Inflammatory macrophage treated with lipopolysaccharide for 4 hours (primary cell): Measurements from ENCODE around the gene CTDP1.

Experiments
- DNase-seq: peaks from one replicate; pipeline ENCODE4 v3.0.0-alpha.2; 2020

The CTDP1 gene

GRCh38 chr18:79787527-79787864, 107.9 kb downstream of the CTDP1 start:
- DNase-seq, result no peak

- DNase-seq, result no peak
These were observed 108.5 kb downstream of the CTDP1 start for GRCh38 chr18:79787865-79788733.

- no peak for DNase-seq
These were observed 109.1 kb downstream of the CTDP1 start for GRCh38 chr18:79788734-79789085.

- DNase-seq, result no peak
These were observed 109.7 kb downstream of the CTDP1 start for GRCh38 chr18:79789091-79789891.

GRCh38 chr18:79789901-79790890, 110.6 kb downstream of the CTDP1 start:
- DNase-seq, result no peak

GRCh38 chr18:79790996-79791972, 111.7 kb downstream of the CTDP1 start:
- DNase-seq, result peak; percentile 79

GRCh38 chr18:79792096-79792987, 112.7 kb downstream of the CTDP1 start:
- no peak for DNase-seq

- DNase-seq, result peak; percentile 72
These were observed 113.4 kb downstream of the CTDP1 start for GRCh38 chr18:79792988-79793355.

- DNase-seq, result no peak
These were observed 115.2 kb downstream of the CTDP1 start for GRCh38 chr18:79794846-79795245.

GRCh38 chr18:79795446-79795845, 115.8 kb downstream of the CTDP1 start:
- no peak for DNase-seq

GRCh38 chr18:79796016-79796415, 116.4 kb downstream of the CTDP1 start:
- no peak for DNase-seq

- no peak for DNase-seq
These were observed 117.2 kb downstream of the CTDP1 start for GRCh38 chr18:79796531-79797405.

GRCh38 chr18:79797518-79798345, 118.1 kb downstream of the CTDP1 start, which contains the start of gene KCNG2:
Gene KCNG2 (plus strand): TSS chr18:79797938. CDS start chr18:79863668, 65,730 bp downstream.
- DNase-seq, result no peak

GRCh38 chr18:79798346-79798998, 118.9 kb downstream of the CTDP1 start:
- no peak for DNase-seq

- DNase-seq, result no peak
These were observed 119.4 kb downstream of the CTDP1 start for GRCh38 chr18:79798999-79799370.

GRCh38 chr18:79799619-79800370, 120.2 kb downstream of the CTDP1 start:
- peak; percentile 18 for DNase-seq
